ENCODE results near the gene OOEP.

Gene OOEP

GRCh38 chr6:73329201-73329600 is 40.5 kb downstream of the OOEP start:
- TF ChIP-seq CTCF (IDR thresholded peaks at IDR 0.05; ENCODE audit: insufficient read depth, low read length, poor library complexity, severe bottlenecking): no peak
- no peaks in the 10 kb centered on the region for H3K27me3 ChIP-seq (replicated peaks; ENCODE audit: control insufficient read depth, insufficient read depth, low read length)
- H3K4me3 ChIP-seq (replicated peaks; ENCODE audit: low read depth, low read length): no peak overlapping the region
- DNase-seq (ENCODE audit: extremely low read depth, insufficient read length): no peak
- no peaks in the 10 kb centered on the region for H3K36me3 ChIP-seq (ENCODE audit: control insufficient read depth, insufficient read depth, low read length)

GRCh38 chr6:73328790-73329189 is 40.9 kb downstream of the OOEP start:
- H3K27me3 ChIP-seq (replicated peaks; ENCODE audit: control insufficient read depth, insufficient read depth, low read length): no peaks in the 10 kb centered on the region
- no peaks in the 10 kb centered on the region for H3K36me3 ChIP-seq (ENCODE audit: control insufficient read depth, insufficient read depth, low read length)
- no peak for DNase-seq (ENCODE audit: extremely low read depth, insufficient read length)
- no peak for TF ChIP-seq CTCF (IDR thresholded peaks at IDR 0.05; ENCODE audit: insufficient read depth, low read length, poor library complexity, severe bottlenecking)
- H3K4me3 ChIP-seq (replicated peaks; ENCODE audit: low read depth, low read length): no peak overlapping the region

- Histone ChIP-seq H3K4me3 (replicated peaks; ENCODE audit: low read depth, low read length) (no peak overlapping the region), H3K36me3 (ENCODE audit: control insufficient read depth, insufficient read depth, low read length) (no peaks in the 10 kb centered on the region), H3K27me3 (replicated peaks; ENCODE audit: control insufficient read depth, insufficient read depth, low read length) (no peaks in the 10 kb centered on the region)
- no peak for TF ChIP-seq CTCF (IDR thresholded peaks at IDR 0.05; ENCODE audit: insufficient read depth, low read length, poor library complexity, severe bottlenecking)
- no peak for DNase-seq (ENCODE audit: extremely low read depth, insufficient read length)
These were observed 44.0 kb downstream of the OOEP start for GRCh38 chr6:73325656-73326055.

GRCh38 chr6:73323323-73323722 is 46.4 kb downstream of the OOEP start:
- no peak for DNase-seq (ENCODE audit: extremely low read depth, insufficient read length)
- Histone ChIP-seq H3K27me3 (replicated peaks; ENCODE audit: control insufficient read depth, insufficient read depth, low read length) (no peaks in the 10 kb centered on the region), H3K36me3 (ENCODE audit: control insufficient read depth, insufficient read depth, low read length) (no peaks in the 10 kb centered on the region), H3K4me3 (replicated peaks; ENCODE audit: low read depth, low read length) (no peak overlapping the region)
- no peak for TF ChIP-seq CTCF (IDR thresholded peaks at IDR 0.05; ENCODE audit: insufficient read depth, low read length, poor library complexity, severe bottlenecking)
